NT2/D1 (cell line): ENCODE measurements around the gene DRAXIN.

Experiments
- SUZ12 ChIP-seq: IDR thresholded peaks from 2 replicates; pipeline ENCODE4 v1.6.1; 2011; ENCODE audit not compliant: insufficient read length, insufficient read depth; ENCODE audit errors: extremely low read depth
- YY1 ChIP-seq: IDR thresholded peaks from 2 replicates; pipeline ENCODE4 v1.6.1; 2011; ENCODE audit not compliant: insufficient read length, insufficient read depth
- ZNF274 ChIP-seq: IDR thresholded peaks from 2 replicates; pipeline ENCODE4 v1.6.1; 2011; ENCODE audit warnings: mild to moderate bottlenecking, low read depth, low read length

- TF ChIP-seq ZNF274 (no peak), YY1 (no peak), SUZ12 (no peak)
Observed at GRCh38 chr1:11657654-11658053, 33.9 kb upstream of the DRAXIN start.
